ENCODE measurements around the gene CNTNAP3.
"Not testable (repeated sequence)": the region's sequence is repeated elsewhere in the genome, so short reads cannot be mapped to it uniquely, and the experiment has no call there.

DNA sequence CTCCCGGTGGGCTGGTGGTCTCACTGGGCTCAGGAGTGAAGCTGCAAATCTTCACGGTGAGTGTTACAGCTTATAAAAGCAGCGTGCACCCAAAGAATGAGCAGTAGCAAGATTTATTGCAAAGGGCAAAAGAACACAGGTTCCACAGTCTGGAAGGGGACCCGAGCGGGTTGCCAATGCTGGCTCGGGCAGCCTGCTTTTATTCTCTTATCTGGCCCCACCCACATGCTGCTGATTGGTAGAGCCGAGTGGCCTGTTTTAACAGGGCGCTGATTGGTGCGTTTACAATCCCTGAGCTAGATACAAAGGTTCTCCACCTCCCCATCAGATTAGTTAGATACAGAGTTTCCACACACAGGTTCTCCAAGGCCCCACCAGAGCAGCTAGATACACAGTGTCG lies 246.2 kb downstream of the CNTNAP3 start:
- not testable (repeated sequence) for TF ChIP-seq POLR2A, CTCF (IDR thresholded peaks at IDR 0.05)

Measured in adrenal gland (tissue), 5 donors.